OCI-LY7 (cell line): ENCODE results near the gene ABCC3. TPM values are rescaled to one million over a fixed set of nuclear protein-coding genes. Genes with fewer than 3 reads are reported as not detected.

Experiments
- Bru-seq: library from RNA; stranded (reverse); fragments of 400-500 nt; gene quantifications from one replicate; lab custom pipeline; 2021; lab: Mats Ljungman, UMichigan
- BruChase-seq, 2 experiments: library from RNA; stranded (reverse); fragments of 400-500 nt; gene quantifications; one replicate each; lab custom pipeline; 2021; lab: Mats Ljungman, UMichigan
- BruUV-seq: library from RNA; stranded (reverse); fragments of 400-500 nt; replicated peaks from 2 replicates; lab custom pipeline; 2021; lab: Mats Ljungman, UMichigan
- CTCF ChIA-PET: fragments of 300-600 bp; sonication (Branson Sonifier 250); formaldehyde crosslinking; loops from one replicate; lab custom pipeline; 2022; ENCODE audit warnings: antibody characterized with exemption; ENCODE audit not compliant: unreplicated experiment; lab: Charles Lee
- POLR2A ChIA-PET: fragments of 300-600 bp; sonication (Branson Sonifier 250); formaldehyde crosslinking; loops from one replicate; lab custom pipeline; 2022; ENCODE audit warnings: antibody characterized with exemption; lab: Charles Lee
- DNase-seq: peaks from one replicate; pipeline ENCODE4 v3.0.0-alpha.2; 2015; ENCODE audit warnings: low spot score
- H2AFZ ChIP-seq: fragments of 200-600 bp; sonication (generic), shearing (Covaris generic); 2 replicates; pipeline ENCODE4 v1.6.1; 2014; ENCODE audit warnings: mild to moderate bottlenecking, antibody characterized with exemption, low read length, moderate library complexity
- H3K27ac ChIP-seq: fragments of 200-600 bp; sonication (generic); 2 replicates; pipeline ENCODE4 v1.5.1; 2014; ENCODE audit warnings: mixed run types, low read depth, mild to moderate bottlenecking, moderate library complexity, low read length, inconsistent platforms; ENCODE audit not compliant: poor library complexity, severe bottlenecking
- H3K36me3 ChIP-seq: fragments of 200-600 bp; sonication (generic); 2 replicates; pipeline ENCODE4 v1.6.1; 2014; ENCODE audit warnings: mild to moderate bottlenecking, antibody characterized with exemption, low read length, moderate library complexity, mixed read lengths; ENCODE audit not compliant: insufficient read depth
- H3K4me1 ChIP-seq: fragments of 200-600 bp; sonication (generic); 2 replicates; pipeline ENCODE4 v1.5.1; 2014; ENCODE audit warnings: mild to moderate bottlenecking, low read length; ENCODE audit not compliant: insufficient read depth, poor library complexity, severe bottlenecking
- H3K4me2 ChIP-seq: fragments of 200-600 bp; sonication (generic); 2 replicates; pipeline ENCODE4 v1.6.1; 2014; ENCODE audit warnings: mild to moderate bottlenecking, low read length
- H3K4me3 ChIP-seq: fragments of 200-600 bp; sonication (generic); 2 replicates; pipeline ENCODE4 v1.5.1; 2014; ENCODE audit warnings: mild to moderate bottlenecking, low read depth, low read length; ENCODE audit not compliant: poor library complexity, severe bottlenecking
- H3K79me2 ChIP-seq: fragments of 200-600 bp; sonication (generic); 2 replicates; pipeline ENCODE4 v1.6.1; 2016; ENCODE audit warnings: low read depth, mild to moderate bottlenecking, low read length, moderate library complexity, mixed read lengths; ENCODE audit not compliant: insufficient read depth
- H3K9me2 ChIP-seq: fragments of 200-600 bp; sonication (generic); 2 replicates; pipeline ENCODE4 v1.6.1; 2016; ENCODE audit warnings: mild to moderate bottlenecking, low read length, mixed read lengths; ENCODE audit not compliant: insufficient read depth
- H3K9me3 ChIP-seq: fragments of 200-600 bp; sonication (generic); 2 replicates; pipeline ENCODE4 v1.6.1; 2014; ENCODE audit warnings: mild to moderate bottlenecking, mixed run types, low read length, mixed read lengths
- H4K20me1 ChIP-seq: fragments of 200-600 bp; sonication (generic); 2 replicates; pipeline ENCODE4 v1.6.1; 2014; ENCODE audit warnings: mild to moderate bottlenecking, antibody characterized with exemption, low read length, moderate library complexity, mixed read lengths; ENCODE audit not compliant: insufficient read depth
- CTCF ChIP-seq: fragments of 200-600 bp; sonication (generic); conservative IDR thresholded peaks from 2 replicates; pipeline ENCODE4 v1.5.1; 2014; ENCODE audit warnings: mild to moderate bottlenecking, antibody characterized with exemption, low read length, moderate library complexity, mixed read lengths
- EZH2phosphoT487 ChIP-seq: fragments of 200-600 bp; sonication (generic); IDR thresholded peaks from 2 replicates; pipeline ENCODE4 v1.6.1; 2018; ENCODE audit warnings: low read depth, borderline replicate concordance, mild to moderate bottlenecking, mixed run types, antibody characterized with exemption, low read length, moderate library complexity, mixed read lengths
- intact Hi-C: fragments of 100-400 bp; cut with micrococcal nuclease; formaldehyde crosslinking; loops from one replicate; pipeline ENCODE4 v1.10.0; 2022; ENCODE audit not compliant: unreplicated experiment
- long read RNA-seq: library from polyadenylated mRNA; stranded (forward); transcript quantifications from one replicate; pipeline ENCODE4 v2.0.0, GENCODE V29; 2022
- total RNA-seq, 2 experiments: library from RNA; depleted of rRNA in 1 of 2; stranded (reverse); fragments of >200 nt in 1 of 2; shearing (Covaris generic) in 1 of 2; gene quantifications; 2 replicates each; pipeline ENCODE4 v1.2.3, GENCODE V29; 2014 to 2022

Gene ABCC3, protein sequence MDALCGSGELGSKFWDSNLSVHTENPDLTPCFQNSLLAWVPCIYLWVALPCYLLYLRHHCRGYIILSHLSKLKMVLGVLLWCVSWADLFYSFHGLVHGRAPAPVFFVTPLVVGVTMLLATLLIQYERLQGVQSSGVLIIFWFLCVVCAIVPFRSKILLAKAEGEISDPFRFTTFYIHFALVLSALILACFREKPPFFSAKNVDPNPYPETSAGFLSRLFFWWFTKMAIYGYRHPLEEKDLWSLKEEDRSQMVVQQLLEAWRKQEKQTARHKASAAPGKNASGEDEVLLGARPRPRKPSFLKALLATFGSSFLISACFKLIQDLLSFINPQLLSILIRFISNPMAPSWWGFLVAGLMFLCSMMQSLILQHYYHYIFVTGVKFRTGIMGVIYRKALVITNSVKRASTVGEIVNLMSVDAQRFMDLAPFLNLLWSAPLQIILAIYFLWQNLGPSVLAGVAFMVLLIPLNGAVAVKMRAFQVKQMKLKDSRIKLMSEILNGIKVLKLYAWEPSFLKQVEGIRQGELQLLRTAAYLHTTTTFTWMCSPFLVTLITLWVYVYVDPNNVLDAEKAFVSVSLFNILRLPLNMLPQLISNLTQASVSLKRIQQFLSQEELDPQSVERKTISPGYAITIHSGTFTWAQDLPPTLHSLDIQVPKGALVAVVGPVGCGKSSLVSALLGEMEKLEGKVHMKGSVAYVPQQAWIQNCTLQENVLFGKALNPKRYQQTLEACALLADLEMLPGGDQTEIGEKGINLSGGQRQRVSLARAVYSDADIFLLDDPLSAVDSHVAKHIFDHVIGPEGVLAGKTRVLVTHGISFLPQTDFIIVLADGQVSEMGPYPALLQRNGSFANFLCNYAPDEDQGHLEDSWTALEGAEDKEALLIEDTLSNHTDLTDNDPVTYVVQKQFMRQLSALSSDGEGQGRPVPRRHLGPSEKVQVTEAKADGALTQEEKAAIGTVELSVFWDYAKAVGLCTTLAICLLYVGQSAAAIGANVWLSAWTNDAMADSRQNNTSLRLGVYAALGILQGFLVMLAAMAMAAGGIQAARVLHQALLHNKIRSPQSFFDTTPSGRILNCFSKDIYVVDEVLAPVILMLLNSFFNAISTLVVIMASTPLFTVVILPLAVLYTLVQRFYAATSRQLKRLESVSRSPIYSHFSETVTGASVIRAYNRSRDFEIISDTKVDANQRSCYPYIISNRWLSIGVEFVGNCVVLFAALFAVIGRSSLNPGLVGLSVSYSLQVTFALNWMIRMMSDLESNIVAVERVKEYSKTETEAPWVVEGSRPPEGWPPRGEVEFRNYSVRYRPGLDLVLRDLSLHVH (N-terminal part only)
- not detected in 2 replicates for total RNA-seq (2014; rRNA removed; shearing (Covaris generic))
- not detected in 2 replicates for total RNA-seq (2022)
- percentile 7 among the genes with signal in this experiment for Bru-seq, nascent RNA
- BruChase-seq, experiment 1, labeled RNA remaining after a 6-hour chase = percentile 5 among the genes with signal in this experiment
- BruChase-seq, experiment 2, labeled RNA remaining after a 2-hour chase = percentile 11 among the genes with signal in this experiment
- long read RNA-seq = 0 reads

- H3K4me3 ChIP-seq = no peak within 1 kb of the TSS
- H3K4me1 ChIP-seq = peaks cover 9% of the 10 kb centered on the region
- POLR2A ChIA-PET = no interaction called here
- intact Hi-C loops = loop anchor here (5.0 kb wide), 1 partner anchor 208 kb away; no protein-coding TSS in a partner anchor
- H3K36me3 ChIP-seq = no peaks in the 10 kb centered on the region
- no peak within 1 kb of the TSS for H3K27ac ChIP-seq
- DNase-seq = no peak
- no TSS peak for BruUV-seq
- no peaks in the 10 kb centered on the region for H4K20me1 ChIP-seq
- CTCF ChIA-PET = no interaction called here
- TF ChIP-seq EZH2phosphoT487 (no peak), CTCF (no peak)
- no peak within 1 kb of the TSS for H2AFZ ChIP-seq
- H3K4me2 ChIP-seq = no peak within 1 kb of the TSS
- H3K9me2 ChIP-seq = no peaks in the 10 kb centered on the region
- H3K9me3 ChIP-seq = no peaks in the 10 kb centered on the region
- H3K79me2 ChIP-seq = no peaks in the 10 kb centered on the region
Observed at GRCh38 chr17:50634224-50634914, at the start of gene ABCC3. TSS of gene ABCC3 (plus strand) at chr17:50634881. CDS start at chr17:50634937, 56 bp downstream.

DNA sequence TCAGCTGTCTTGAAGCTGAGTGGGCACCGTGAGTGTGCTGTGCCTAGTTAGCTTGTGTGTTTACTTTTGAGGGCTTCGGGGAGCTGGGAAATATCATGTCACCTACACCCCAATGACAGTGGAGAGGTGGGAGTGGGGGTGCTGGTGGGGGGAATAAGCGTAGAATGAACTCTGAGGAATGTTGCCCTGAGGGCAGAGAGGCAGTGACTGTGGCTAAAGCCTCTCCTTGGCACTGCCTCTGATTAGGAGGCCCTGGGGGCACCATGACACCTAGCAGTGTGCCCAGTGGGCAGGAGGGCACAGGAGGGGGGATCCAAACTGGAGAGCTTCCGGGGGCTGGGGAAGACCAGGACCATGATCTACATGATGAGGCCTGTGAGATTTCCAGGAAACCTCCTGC, 49.3 kb upstream of the ABCC3 start:
- TF ChIP-seq CTCF = no peak
- no peak for TF ChIP-seq EZH2phosphoT487
- no peaks in the 10 kb centered on the region for H4K20me1 ChIP-seq
- no TSS peak for BruUV-seq
- no peaks in the 10 kb centered on the region for H3K36me3 ChIP-seq
- POLR2A ChIA-PET = no interaction called here
- CTCF ChIA-PET = interaction anchor here (0.6 kb wide), 1 partner anchor 38 kb away, joined by 3 read pairs; no protein-coding TSS in a partner anchor
- H3K9me2 ChIP-seq = no peaks in the 10 kb centered on the region
- no peak overlapping the region for H3K27ac ChIP-seq
- H3K4me1 ChIP-seq = no peaks in the 10 kb centered on the region
- no peak overlapping the region for H3K4me3 ChIP-seq
- DNase-seq = no peak
- no peaks in the 10 kb centered on the region for H3K9me3 ChIP-seq
- no peak overlapping the region for H3K4me2 ChIP-seq
- H3K79me2 ChIP-seq = no peaks in the 10 kb centered on the region
- H2AFZ ChIP-seq = no peak overlapping the region
- intact Hi-C loops = no loop called here
